DOHH2 (cell line): ENCODE data around the gene MVB12B.

Source experiments
- CTCF ChIP-seq: fragments of 200-600 bp; sonication (generic); IDR thresholded peaks from one replicate; pipeline ENCODE4 v1.5.1; 2014; ENCODE audit warnings: antibody characterized with exemption, mild to moderate bottlenecking, low read depth, low read length; ENCODE audit not compliant: poor library complexity, severe bottlenecking
- EZH2phosphoT487 ChIP-seq: fragments of 200-600 bp; sonication (generic); IDR thresholded peaks from 2 replicates; pipeline ENCODE4 v1.6.1; 2017; ENCODE audit warnings: borderline replicate concordance, mild to moderate bottlenecking, antibody characterized with exemption, low read length, moderate library complexity, mixed read lengths

- TF ChIP-seq CTCF (no peak), EZH2phosphoT487 (no peak)
These were observed 10.2 kb downstream of the MVB12B start for GRCh38 chr9:126336736-126337325.
